Suprapubic skin (tissue), 4 donors: ENCODE data around the gene FNIP1. TPM values are rescaled to one million over a fixed set of nuclear protein-coding genes. Genes with fewer than 3 reads are reported as not detected.
"Not testable (repeated sequence)": the region's sequence is repeated elsewhere in the genome, so short reads cannot be mapped to it uniquely, and the experiment has no call there.

Source experiments
- DNase-seq, 2 donors: peaks; one replicate each; pipeline ENCODE4 v3.0.0-alpha.2; 2019; ENCODE audit warnings: low spot score in 2 of 2
- H3K27ac ChIP-seq: fragments of 200-600 bp; sonication (generic); one replicate; pipeline ENCODE4 v1.5.1; 2019
- H3K27me3 ChIP-seq: fragments of 200-600 bp; sonication (generic); one replicate; pipeline ENCODE4 v1.5.1; 2019
- H3K36me3 ChIP-seq: fragments of 200-600 bp; sonication (generic); one replicate; pipeline ENCODE4 v1.5.1; 2019
- H3K4me1 ChIP-seq: fragments of 200-600 bp; sonication (generic); one replicate; pipeline ENCODE4 v1.5.1; 2019
- H3K4me3 ChIP-seq: fragments of 200-600 bp; sonication (generic); one replicate; pipeline ENCODE4 v1.5.1; 2019; ENCODE audit warnings: mild to moderate bottlenecking
- H3K9me3 ChIP-seq: fragments of 200-600 bp; sonication (generic); one replicate; pipeline ENCODE4 v1.5.1; 2019
- CTCF ChIP-seq, 2 donors: fragments of 200-600 bp in 1 of 2; fragments of 450-650 bp in 1 of 2; sonication (generic) in 1 of 2; IDR thresholded peaks; one replicate each; pipeline ENCODE4 v1.5.1; 2016 to 2019; ENCODE audit warnings: antibody characterized with exemption in 2 of 2, mild to moderate bottlenecking in 1 of 2, moderate library complexity in 1 of 2
- EP300 ChIP-seq: sonication (generic); formaldehyde crosslinking; IDR thresholded peaks from one replicate; pipeline ENCODE4 v1.6.1; 2017; ENCODE audit warnings: antibody characterized with exemption
- POLR2A ChIP-seq, 2 donors: fragments of 450-650 bp; IDR thresholded peaks; one replicate each; pipeline ENCODE4 v1.6.1; 2017; ENCODE audit warnings: antibody characterized with exemption in 2 of 2, mild to moderate bottlenecking in 2 of 2, moderate library complexity in 2 of 2
- POLR2AphosphoS5 ChIP-seq, 3 donors: sonication (generic); formaldehyde crosslinking; IDR thresholded peaks; one replicate each; pipeline ENCODE4 v1.6.1; 2017; ENCODE audit warnings: antibody characterized with exemption in 3 of 3
- WGBS: methylation state at CpG from one replicate; pipeline ENCODE4 v1.1.5; 2018; 5-methylcytosine and 5-hydroxymethylcytosine counted together
- total RNA-seq, 4 donors: library from RNA; depleted of rRNA; stranded (reverse); fragments of >200 nt; gene quantifications; one replicate each; pipeline ENCODE4 v1.1.0, GENCODE V29; 2016

The FNIP1 gene
- total RNA-seq, 4 donors from 2014 or later: 24.6 to 65.4 (median 26.9) TPM

DNA sequence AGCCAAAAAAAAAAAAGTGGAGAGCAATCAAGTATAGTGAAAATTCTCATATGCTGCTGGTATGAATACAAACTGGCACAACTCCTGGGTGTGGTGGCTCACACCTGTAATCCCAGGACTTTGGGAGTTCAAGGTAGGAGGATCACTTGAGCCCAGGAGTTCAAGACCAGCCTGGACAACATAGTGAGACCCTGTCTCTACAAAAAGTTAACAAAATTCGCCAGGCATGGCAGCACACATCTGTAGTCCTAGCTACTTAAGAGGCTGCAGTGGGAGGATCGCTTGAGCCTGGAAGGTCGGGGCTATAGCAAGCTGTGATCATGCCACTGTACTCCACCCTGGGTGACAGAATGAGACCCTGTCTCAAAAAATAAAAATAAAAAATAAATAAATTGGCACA lies 51.7 kb downstream of the FNIP1 start:
- no peak for DNase-seq
- Histone ChIP-seq H3K4me3 (no peak overlapping the region), H3K36me3 (peaks cover 27% of the 10 kb centered on the region), H3K27ac (no peak overlapping the region), H3K9me3 (no peaks in the 10 kb centered on the region), H3K4me1 (no peaks in the 10 kb centered on the region), H3K27me3 (no peaks in the 10 kb centered on the region)
- 93% methylated on average over 3 of the region's 3 CpGs for WGBS
- TF ChIP-seq EP300 (no peak), POLR2A (IDR thresholded peaks at IDR 0.05) (no peak), CTCF (IDR thresholded peaks at IDR 0.05) (no peak), POLR2AphosphoS5 (IDR thresholded peaks at IDR 0.05) (no peak)

- no peaks in the 10 kb centered on the region for H3K27me3 ChIP-seq
- H3K4me1 ChIP-seq: no peaks in the 10 kb centered on the region
- H3K36me3 ChIP-seq: peaks cover 53% of the 10 kb centered on the region
- H3K4me3 ChIP-seq: no peak overlapping the region
- H3K27ac ChIP-seq: no peak overlapping the region
- no peaks in the 10 kb centered on the region for H3K9me3 ChIP-seq
- TF ChIP-seq EP300: no peak
- TF ChIP-seq POLR2AphosphoS5 (IDR thresholded peaks at IDR 0.05): no peak
- DNase-seq: no peak
- WGBS: 96% methylated on average over 3 of the region's 3 CpGs
Observed at GRCh38 chr5:131740477-131740876, 56.3 kb downstream of the FNIP1 start.

DNA sequence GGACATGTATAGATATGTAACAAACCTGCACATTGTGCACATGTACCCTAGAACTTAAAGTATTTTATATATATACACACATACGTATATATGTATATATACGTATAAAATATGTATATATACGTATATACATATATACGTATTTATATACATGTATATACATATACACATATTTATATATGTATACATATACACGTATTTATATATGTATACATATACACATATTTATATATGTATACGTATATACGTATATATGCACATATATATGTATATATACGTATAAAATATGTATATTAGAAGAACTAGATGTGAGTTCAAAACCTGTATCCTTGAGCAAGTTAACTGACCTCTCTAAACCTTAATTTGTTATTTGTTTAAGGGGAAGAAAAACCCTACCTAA lies 61.4 kb downstream of the FNIP1 start:
- Histone ChIP-seq H3K36me3 (peaks cover 26% of the 10 kb centered on the region), H3K27ac (no peak overlapping the region), H3K9me3 (no peaks in the 10 kb centered on the region), H3K4me3 (no peak overlapping the region), H3K4me1 (no peaks in the 10 kb centered on the region), H3K27me3 (no peaks in the 10 kb centered on the region)
- TF ChIP-seq EP300 (no peak), POLR2AphosphoS5 (IDR thresholded peaks at IDR 0.05) (no peak), POLR2A (IDR thresholded peaks at IDR 0.05) (no peak), CTCF (IDR thresholded peaks at IDR 0.05) (no peak)
- 88% methylated on average over 8 of the region's 8 CpGs for WGBS
- DNase-seq: no peak

DNA sequence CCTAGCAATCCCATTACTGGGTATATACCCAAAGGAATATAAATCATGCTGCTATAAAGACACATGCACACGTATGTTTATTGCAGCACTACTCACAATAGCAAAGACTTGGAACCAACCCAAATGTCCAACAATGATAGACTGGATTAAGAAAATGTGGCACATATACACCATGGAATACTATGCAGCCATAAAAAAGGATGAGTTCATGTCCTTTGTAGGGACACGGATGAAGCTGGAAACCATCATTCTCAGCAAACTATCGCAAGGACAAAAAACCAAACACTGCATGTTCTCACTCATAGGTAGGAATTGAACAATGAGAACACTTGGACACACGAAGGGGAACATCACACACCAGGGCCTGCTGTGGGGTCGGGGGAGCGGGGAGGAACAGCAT lies 61.9 kb downstream of the FNIP1 start:
- WGBS: over 99% methylated on average over 6 of the region's 6 CpGs
- not testable (repeated sequence) for H3K9me3 ChIP-seq, H3K4me3 ChIP-seq, H3K27ac ChIP-seq, H3K4me1 ChIP-seq, H3K27me3 ChIP-seq, DNase-seq
- peaks cover 25% of the 10 kb centered on the region for H3K36me3 ChIP-seq

DNA sequence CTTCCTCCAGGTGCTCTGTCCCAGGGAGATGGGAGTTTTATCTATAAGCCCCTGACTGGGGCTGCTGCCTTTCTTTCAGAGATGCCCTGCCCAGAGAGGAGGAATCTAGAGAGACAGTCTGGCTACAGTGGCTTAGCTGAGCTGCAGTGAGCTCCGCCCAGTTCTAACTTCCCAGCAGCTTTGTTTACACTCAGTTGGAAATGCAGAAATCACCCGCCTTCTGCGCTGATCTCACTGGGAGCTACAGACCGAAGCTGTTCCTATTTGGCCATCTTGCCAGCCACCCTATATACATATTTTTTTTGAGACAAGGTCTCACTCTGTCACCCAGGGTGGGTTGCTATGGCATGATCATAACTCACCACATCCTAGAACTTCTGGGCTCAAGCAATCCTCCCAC lies 67.5 kb downstream of the FNIP1 start:
- H3K4me1 ChIP-seq, H3K4me3 ChIP-seq, H3K27me3 ChIP-seq, H3K27ac ChIP-seq, DNase-seq, H3K9me3 ChIP-seq: not testable (repeated sequence)
- H3K36me3 ChIP-seq: peaks cover 19% of the 10 kb centered on the region
- WGBS: 95% methylated on average over 4 of the region's 4 CpGs

GRCh38 chr5:131724089-131724488 lies 72.7 kb downstream of the FNIP1 start:
- not testable (repeated sequence) for H3K9me3 ChIP-seq, H3K27ac ChIP-seq, H3K27me3 ChIP-seq, H3K4me1 ChIP-seq, DNase-seq, H3K4me3 ChIP-seq
- H3K36me3 ChIP-seq: peaks cover 17% of the 10 kb centered on the region

DNA sequence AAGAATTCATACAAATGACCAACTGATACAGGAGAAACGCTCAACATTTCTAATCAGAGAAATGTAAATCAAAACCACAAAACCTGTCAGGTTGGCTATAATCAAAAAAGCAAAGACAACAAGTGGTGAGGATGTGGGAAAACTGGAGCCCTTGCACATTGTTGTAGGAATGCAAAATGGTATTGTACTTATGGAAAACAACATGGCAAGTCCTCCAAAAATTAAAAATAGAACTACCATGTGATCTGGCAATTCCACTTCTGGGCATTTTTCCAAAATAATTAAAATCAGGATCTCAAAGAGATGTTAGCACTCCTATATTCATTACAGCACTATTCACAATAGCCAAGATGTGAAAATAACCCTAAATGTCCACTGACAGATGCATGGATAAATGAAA lies 76.1 kb downstream of the FNIP1 start:
- DNase-seq: no peak
- WGBS: 79% methylated on average over 1 of the region's 1 CpG
- H3K27ac ChIP-seq: no peak overlapping the region
- TF ChIP-seq POLR2AphosphoS5 (IDR thresholded peaks at IDR 0.05): no peak
- TF ChIP-seq POLR2A (IDR thresholded peaks at IDR 0.05): no peak
- TF ChIP-seq EP300: no peak
- no peak for TF ChIP-seq CTCF (IDR thresholded peaks at IDR 0.05)
- H3K9me3 ChIP-seq: peaks cover 3% of the 10 kb centered on the region
- no peak overlapping the region for H3K4me3 ChIP-seq
- H3K27me3 ChIP-seq: no peaks in the 10 kb centered on the region
- H3K36me3 ChIP-seq: peaks cover 15% of the 10 kb centered on the region
- H3K4me1 ChIP-seq: no peaks in the 10 kb centered on the region
